SU-DHL-6 (cell line): Measurements from ENCODE around the gene SLC18A2.

ENCODE experiments used
- H2AFZ ChIP-seq: fragments of 200-600 bp; sonication (generic); 2 replicates; pipeline ENCODE4 v1.6.1; 2014; ENCODE audit warnings: low read depth, mild to moderate bottlenecking, moderate library complexity, mixed read lengths, antibody characterized with exemption, low read length; ENCODE audit not compliant: severe bottlenecking
- H3F3A ChIP-seq: fragments of 200-600 bp; shearing (Covaris generic); 2 replicates; pipeline ENCODE4 v1.6.0; 2016; ENCODE audit warnings: antibody characterized with exemption, mild to moderate bottlenecking; ENCODE audit not compliant: insufficient read depth
- H3K27ac ChIP-seq: fragments of 200-600 bp; sonication (generic); 2 replicates; pipeline ENCODE4 v1.5.1; 2016; ENCODE audit warnings: low read depth, mild to moderate bottlenecking, low read length, moderate library complexity, mixed read lengths
- H3K27me3 ChIP-seq: fragments of 200-600 bp; sonication (generic), shearing (Covaris generic); 2 replicates; pipeline ENCODE4 v1.6.0; 2014; ENCODE audit warnings: mild to moderate bottlenecking, low read length
- H3K36me3 ChIP-seq: fragments of 200-600 bp; sonication (generic); 2 replicates; pipeline ENCODE4 v1.6.1; 2014; ENCODE audit warnings: mild to moderate bottlenecking, low read length, mixed read lengths
- H3K4me2 ChIP-seq: fragments of 300-600, 200-600 bp; shearing (Covaris generic), sonication (generic); 2 replicates; pipeline ENCODE4 v1.6.0; 2014; ENCODE audit warnings: low read length, low read depth, mild to moderate bottlenecking; ENCODE audit not compliant: poor library complexity, severe bottlenecking
- H3K4me3 ChIP-seq: fragments of 200-600 bp; sonication (generic); 2 replicates; pipeline ENCODE4 v1.5.1; 2014; ENCODE audit warnings: antibody characterized with exemption, low read length, mild to moderate bottlenecking, mixed read lengths; ENCODE audit not compliant: insufficient read depth, poor library complexity, severe bottlenecking
- H3K79me2 ChIP-seq: fragments of 200-600 bp; sonication (generic); 2 replicates; pipeline ENCODE4 v1.6.1; 2014; ENCODE audit warnings: mild to moderate bottlenecking, low read length, moderate library complexity; ENCODE audit not compliant: insufficient read depth
- H3K9ac ChIP-seq: fragments of 200-600 bp; sonication (generic); 2 replicates; pipeline ENCODE4 v1.7.0; 2014; ENCODE audit warnings: mild to moderate bottlenecking, low read length
- H3K9me2 ChIP-seq: fragments of 200-600 bp; sonication (generic); replicated peaks from 2 replicates; pipeline ENCODE4 v1.6.1; 2014; ENCODE audit warnings: low read length; ENCODE audit not compliant: insufficient read depth
- H3K9me3 ChIP-seq: fragments of 200-600 bp; sonication (generic); 2 replicates; pipeline ENCODE4 v1.6.1; 2014; ENCODE audit warnings: low read length, mixed read lengths; ENCODE audit not compliant: insufficient read depth
- H4K20me1 ChIP-seq: fragments of 200-600 bp; sonication (generic); 2 replicates; pipeline ENCODE4 v1.6.1; 2014; ENCODE audit warnings: low read depth, mild to moderate bottlenecking, antibody characterized with exemption, low read length, moderate library complexity, mixed read lengths
- CTCF ChIP-seq: fragments of 200-600 bp; sonication (generic); IDR thresholded peaks from one replicate; pipeline ENCODE4 v1.5.1; 2017; ENCODE audit warnings: antibody characterized with exemption, mild to moderate bottlenecking, low read length, moderate library complexity; ENCODE audit not compliant: insufficient read depth, poor library complexity, severe bottlenecking
- EZH2phosphoT487 ChIP-seq: fragments of 200-600 bp; sonication (generic), shearing (Covaris generic); conservative IDR thresholded peaks from 2 replicates; pipeline ENCODE4 v1.6.1; 2018; ENCODE audit warnings: mild to moderate bottlenecking, antibody characterized with exemption, low read length, moderate library complexity, mixed read lengths

The SLC18A2 gene

GRCh38 chr10:117240621-117241529 is at the start of gene SLC18A2:
SLC18A2 (plus strand) TSS chr10:117241114; CDS start chr10:117241694, 580 bp downstream.
- no peak within 1 kb of the TSS for H3K4me2 ChIP-seq
- 0 out of 2 replicates have a peak, but pooled peaks cover 5% of the 10 kb centered on the region for H3K9me3 ChIP-seq
- H3K79me2 ChIP-seq = no peaks in the 10 kb centered on the region
- no peaks in the 10 kb centered on the region for H3K27me3 ChIP-seq
- H4K20me1 ChIP-seq = no peaks in the 10 kb centered on the region
- no peaks in the 10 kb centered on the region for H3K36me3 ChIP-seq
- H3K9me2 ChIP-seq = no peaks in the 10 kb centered on the region
- no peak within 1 kb of the TSS for H3K4me3 ChIP-seq
- H2AFZ ChIP-seq = no peak within 1 kb of the TSS
- H3K27ac ChIP-seq = no peak within 1 kb of the TSS
- no peak within 1 kb of the TSS for H3K9ac ChIP-seq
- no peaks in the 10 kb centered on the region for H3F3A ChIP-seq
- TF ChIP-seq EZH2phosphoT487 (no peak), CTCF (no peak)

GRCh38 chr10:117197189-117197588 is 43.7 kb upstream of the SLC18A2 start, which contains the start of gene KCNK18:
KCNK18 (plus strand) TSS chr10:117197489; CDS start chr10:117197489, 0 bp downstream.
- H2AFZ ChIP-seq = no peak within 1 kb of the TSS
- no peak for TF ChIP-seq EZH2phosphoT487
- no peak for TF ChIP-seq CTCF

GRCh38 chr10:117198088-117198487 is 42.8 kb upstream of the SLC18A2 start:
- no peaks in the 10 kb centered on the region for H3K36me3 ChIP-seq
- H2AFZ ChIP-seq = no peak overlapping the region
- no peaks in the 10 kb centered on the region for H3K9me2 ChIP-seq
- H4K20me1 ChIP-seq = no peaks in the 10 kb centered on the region
- H3K27me3 ChIP-seq = no peaks in the 10 kb centered on the region
- H3F3A ChIP-seq = no peaks in the 10 kb centered on the region
- no peak for TF ChIP-seq EZH2phosphoT487
- no peak for TF ChIP-seq CTCF
- no peaks in the 10 kb centered on the region for H3K9me3 ChIP-seq
- no peak overlapping the region for H3K4me3 ChIP-seq
- no peak overlapping the region for H3K9ac ChIP-seq
- H3K79me2 ChIP-seq = no peaks in the 10 kb centered on the region
- no peak overlapping the region for H3K4me2 ChIP-seq
- no peak overlapping the region for H3K27ac ChIP-seq

More at GRCh38 chr10:117197189-117197588, 43.7 kb upstream of the SLC18A2 start, which contains the start of gene KCNK18:
- Histone ChIP-seq H3K9me3 (no peaks in the 10 kb centered on the region), H3K79me2 (no peaks in the 10 kb centered on the region), H4K20me1 (no peaks in the 10 kb centered on the region), H3K4me2 (no peak within 1 kb of the TSS), H3K36me3 (no peaks in the 10 kb centered on the region), H3F3A (no peaks in the 10 kb centered on the region), H3K27ac (no peak within 1 kb of the TSS), H3K27me3 (no peaks in the 10 kb centered on the region), H3K9ac (no peak within 1 kb of the TSS), H3K4me3 (no peak within 1 kb of the TSS), H3K9me2 (no peaks in the 10 kb centered on the region)
